GM10847 (cell line): Measurements from ENCODE around the gene CAPN5.

Experiments used
- POLR2A ChIP-seq: IDR thresholded peaks from 2 replicates; pipeline ENCODE4 v1.6.1; 2011; ENCODE audit not compliant: insufficient read length; ENCODE audit errors: extremely low read depth

Gene CAPN5

GRCh38 chr11:77144857-77145428 lies 78.2 kb downstream of the CAPN5 start:
- no peak for TF ChIP-seq POLR2A

GRCh38 chr11:77146261-77147035 lies 79.7 kb downstream of the CAPN5 start:
- no peak for TF ChIP-seq POLR2A

- no peak for TF ChIP-seq POLR2A
These were observed 80.2 kb downstream of the CAPN5 start for GRCh38 chr11:77147036-77147315.

GRCh38 chr11:77147668-77148321 lies 81.0 kb downstream of the CAPN5 start:
- no peak for TF ChIP-seq POLR2A

GRCh38 chr11:77148963-77149715 lies 82.4 kb downstream of the CAPN5 start:
- no peak for TF ChIP-seq POLR2A

- TF ChIP-seq POLR2A = no peak
These were observed 83.1 kb downstream of the CAPN5 start for GRCh38 chr11:77149716-77150392.

- no peak for TF ChIP-seq POLR2A
These were observed 84.1 kb downstream of the CAPN5 start for GRCh38 chr11:77150836-77151235.

- no peak for TF ChIP-seq POLR2A
These were observed 85.2 kb downstream of the CAPN5 start for GRCh38 chr11:77151804-77152509.

GRCh38 chr11:77152846-77153245 lies 86.1 kb downstream of the CAPN5 start:
- no peak for TF ChIP-seq POLR2A

GRCh38 chr11:77153276-77154185 lies 86.8 kb downstream of the CAPN5 start:
- no peak for TF ChIP-seq POLR2A

GRCh38 chr11:77154381-77155081 lies 87.8 kb downstream of the CAPN5 start:
- no peak for TF ChIP-seq POLR2A

GRCh38 chr11:77155082-77155475 lies 88.3 kb downstream of the CAPN5 start:
- no peak for TF ChIP-seq POLR2A

- TF ChIP-seq POLR2A = no peak
These were observed 88.9 kb downstream of the CAPN5 start for GRCh38 chr11:77155556-77156130.
